Liver (tissue), 9 donors: ENCODE data around the gene EPB41L2. TPM values are rescaled to one million over a fixed set of nuclear protein-coding genes. Genes with fewer than 3 reads are reported as not detected.
A peak's percentile ranks its signal among the peaks of the same experiment; 100 is the strongest.

Experiments
- DNase-seq: peaks from one replicate; pipeline ENCODE4 v3.0.0-alpha.2; 2017; ENCODE audit warnings: low spot score
- H3K27ac ChIP-seq, 2 donors: one replicate each; pipeline ENCODE4 v1.7.0; 2013; ENCODE audit warnings: inconsistent platforms in 2 of 2, low read length in 2 of 2, control low read depth in 1 of 2, low read depth in 1 of 2, mild to moderate bottlenecking in 1 of 2
- H3K27me3 ChIP-seq, 4 donors: one replicate each; pipeline versions ENCODE4 v1.6.1 to v1.7.0; 2013; ENCODE audit warnings: low read length in 3 of 4, inconsistent platforms in 1 of 4, mild to moderate bottlenecking in 1 of 4, moderate library complexity in 1 of 4; ENCODE audit not compliant: control insufficient read depth in 4 of 4, insufficient read depth in 4 of 4
- H3K36me3 ChIP-seq, 4 donors: one replicate each; pipeline versions ENCODE4 v1.6.1 to v1.7.0; 2013; ENCODE audit warnings: low read length in 3 of 4, mild to moderate bottlenecking in 3 of 4, low read depth in 1 of 4, moderate library complexity in 1 of 4; ENCODE audit not compliant: control insufficient read depth in 4 of 4, insufficient read depth in 3 of 4
- H3K4me1 ChIP-seq, 4 donors: one replicate each; pipeline versions ENCODE4 v1.6.1 to v1.7.0; 2013; ENCODE audit warnings: low read length in 3 of 4, mild to moderate bottlenecking in 3 of 4, moderate library complexity in 1 of 4; ENCODE audit not compliant: control insufficient read depth in 4 of 4, insufficient read depth in 4 of 4
- H3K4me3 ChIP-seq, 3 donors: one replicate each; pipeline versions ENCODE4 v1.6.1 to v1.7.0; 2013; ENCODE audit warnings: low read length in 3 of 3, control low read depth in 1 of 3, low read depth in 1 of 3, mild to moderate bottlenecking in 1 of 3
- H3K9ac ChIP-seq, 2 donors: one replicate each; pipeline ENCODE4 v1.7.0; 2013; ENCODE audit warnings: low read length in 2 of 2, mild to moderate bottlenecking in 2 of 2, moderate library complexity in 2 of 2, control low read depth in 1 of 2, low read depth in 1 of 2
- H3K9me3 ChIP-seq, 4 donors: one replicate each; pipeline versions ENCODE4 v1.6.1 to v1.7.0; 2013; ENCODE audit warnings: low read length in 3 of 4; ENCODE audit not compliant: control insufficient read depth in 4 of 4
- EGR1 ChIP-seq, 2 donors: IDR thresholded peaks; 2 replicates each; pipeline ENCODE4 v1.6.1; 2016 to 2018; ENCODE audit warnings: antibody characterized with exemption in 2 of 2, low read depth in 2 of 2
- FOXA1 ChIP-seq: IDR thresholded peaks from 2 replicates; pipeline ENCODE4 v1.6.1; 2016; ENCODE audit warnings: antibody characterized with exemption
- FOXA2 ChIP-seq: IDR thresholded peaks from 2 replicates; pipeline ENCODE4 v1.6.1; 2016; ENCODE audit warnings: antibody characterized with exemption
- GABPA ChIP-seq, 2 donors: IDR thresholded peaks in 1 of 2; conservative IDR thresholded peaks in 1 of 2; 2 replicates each; pipeline ENCODE4 v1.6.1; 2016; ENCODE audit warnings: antibody characterized with exemption in 2 of 2, mild to moderate bottlenecking in 1 of 2, moderate library complexity in 1 of 2
- HNF4A ChIP-seq, 2 donors: conservative IDR thresholded peaks; 2 replicates each; pipeline ENCODE4 v1.6.1; 2016; ENCODE audit warnings: antibody characterized with exemption in 2 of 2, mild to moderate bottlenecking in 2 of 2
- HNF4G ChIP-seq: IDR thresholded peaks from 2 replicates; pipeline ENCODE4 v1.6.1; 2016; ENCODE audit warnings: antibody characterized with exemption
- JUND ChIP-seq, 2 donors: IDR thresholded peaks; 2 replicates each; pipeline ENCODE4 v1.6.1; 2016; ENCODE audit warnings: antibody characterized with exemption in 2 of 2
- NR2F2 ChIP-seq: IDR thresholded peaks from 2 replicates; pipeline ENCODE4 v1.6.1; 2016; ENCODE audit warnings: antibody characterized with exemption
- RAD21 ChIP-seq, 2 donors: IDR thresholded peaks; 2 replicates each; pipeline ENCODE4 v1.6.1; 2016; ENCODE audit warnings: antibody characterized with exemption in 2 of 2, mild to moderate bottlenecking in 2 of 2
- RXRA ChIP-seq, 2 donors: IDR thresholded peaks; 2 replicates each; pipeline ENCODE4 v1.6.1; 2017 to 2018; ENCODE audit warnings: antibody characterized with exemption in 2 of 2, mild to moderate bottlenecking in 1 of 2
- SP1 ChIP-seq: IDR thresholded peaks from 2 replicates; pipeline ENCODE4 v1.6.1; 2018; ENCODE audit warnings: antibody characterized with exemption, mild to moderate bottlenecking
- TAF1 ChIP-seq: conservative IDR thresholded peaks from 2 replicates; pipeline ENCODE4 v1.6.1; 2016; ENCODE audit warnings: antibody characterized with exemption, mild to moderate bottlenecking
- YY1 ChIP-seq: IDR thresholded peaks from 2 replicates; pipeline ENCODE4 v1.6.1; 2016; ENCODE audit warnings: antibody characterized with exemption, mild to moderate bottlenecking
- WGBS: extraction: QIAGEN DNeasy Blood & Tissue Kit; methylation state at CpG from one replicate; pipeline ENCODE4 v1.1.7; 2013; 5-methylcytosine and 5-hydroxymethylcytosine counted together
- polyA plus RNA-seq, 2 donors: library from polyadenylated mRNA; stranded (reverse) in 1 of 2; unstranded in 1 of 2; fragments of 200-250 nt in 1 of 2; fragments of >200 nt in 1 of 2; fragmentation: Nextera tagmentation in 1 of 2; extraction: Ambion mirVana in 1 of 2; gene quantifications; one replicate each; pipeline versions ENCODE4 v1.2.1 to v1.2.3, GENCODE V29; 2013 to 2015
- total RNA-seq, 2 donors: library from RNA; depleted of rRNA; stranded (reverse); fragments of >200 nt; gene quantifications; one replicate each; pipeline ENCODE4 v1.2.3, GENCODE V29; 2014
- TF ChIP-seq, protein P1 (sequence below): IDR thresholded peaks from 2 replicates; pipeline ENCODE4 v1.6.1; 2016; ENCODE audit warnings: antibody characterized with exemption
- TF ChIP-seq, protein P2 (sequence below): IDR thresholded peaks from 2 replicates; pipeline ENCODE4 v1.6.1; 2016; ENCODE audit warnings: antibody characterized with exemption
- TF ChIP-seq, protein P3 (sequence below): IDR thresholded peaks from 2 replicates; pipeline ENCODE4 v1.6.1; 2016; ENCODE audit warnings: antibody characterized with exemption, mild to moderate bottlenecking
- TF ChIP-seq, protein P4 (sequence below): fragments of 150-350 bp; IDR thresholded peaks from 2 replicates; pipeline ENCODE4 v1.5.1; 2017; ENCODE audit warnings: improper control_type of control experiment, low read depth, low read length; ENCODE audit not compliant: missing input control
- TF ChIP-seq, protein P5 (sequence below): IDR thresholded peaks from 2 replicates; pipeline ENCODE4 v1.6.1; 2016; ENCODE audit warnings: antibody characterized with exemption
- donor health status: healthy.
- donor health status: healthy.
- donor health status: healthy.
- donor health status: healthy.
- donor health status: healthy.

Gene EPB41L2
- total and polyA plus RNA-seq, 4 donors: 10.0 to 43.3 (median 18.7) TPM

DNA sequence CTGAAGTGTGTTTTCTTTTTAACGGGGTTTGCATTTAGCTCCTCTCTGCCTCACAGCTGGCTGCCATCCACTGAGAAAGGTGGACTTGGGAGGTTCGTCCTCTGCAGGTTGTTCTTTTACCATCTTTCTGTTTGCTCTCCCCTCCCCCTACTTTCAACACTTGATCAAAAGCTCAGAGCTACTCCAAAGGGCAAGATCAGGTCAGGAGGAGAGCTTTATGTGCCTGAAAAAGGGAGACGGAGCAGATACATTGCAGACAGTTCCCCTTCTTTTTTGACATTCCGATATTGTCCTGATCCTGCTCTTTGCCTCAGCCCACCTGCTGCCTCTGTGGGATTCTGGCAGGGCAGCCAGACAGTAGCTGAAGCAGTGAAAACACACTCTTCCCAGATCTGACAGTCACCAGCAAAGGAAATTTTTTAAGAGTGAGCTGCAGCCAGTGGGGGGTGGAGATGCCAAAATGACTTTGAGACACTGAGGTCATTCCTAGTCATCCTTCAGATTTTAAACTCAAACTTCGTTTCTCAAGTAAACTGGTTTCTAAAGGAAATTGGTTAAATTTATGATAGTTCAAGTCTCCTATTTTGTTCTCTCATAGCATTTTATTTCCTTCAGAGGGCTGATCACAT is 209.4 kb downstream of the EPB41L2 start:
- DNase-seq: no peak
- H3K9me3 ChIP-seq: no peaks in the 10 kb centered on the region
- peak overlapping the region in 1 of 2 donors; percentile 42 for H3K27ac ChIP-seq
- H3K36me3 ChIP-seq: no peaks in the 10 kb centered on the region
- TF ChIP-seq EGR1 (IDR thresholded peaks at IDR 0.05; ENCODE audit: low read depth in 2 of 2) (no peak), HNF4A (conservative IDR thresholded peaks at IDR 0.05) (peak; percentile 78 to 82), RXRA (IDR thresholded peaks at IDR 0.05) (peak; percentile 76 to 77), FOXA2 (no peak), JUND (IDR thresholded peaks at IDR 0.05) (peak in 1 of 2 donors; percentile 54), SP1 (peak; percentile 68), RAD21 (IDR thresholded peaks at IDR 0.05) (peak; percentile 16 to 29), GABPA (IDR thresholded peaks at IDR 0.05 in 1 of 2, conservative IDR thresholded peaks at IDR 0.05 in 1 of 2) (no peak), YY1 (peak; percentile 52), FOXA1 (no peak), TAF1 (no peak), NR2F2 (no peak), HNF4G (no peak)
- TF ChIP-seq, protein P1, sequence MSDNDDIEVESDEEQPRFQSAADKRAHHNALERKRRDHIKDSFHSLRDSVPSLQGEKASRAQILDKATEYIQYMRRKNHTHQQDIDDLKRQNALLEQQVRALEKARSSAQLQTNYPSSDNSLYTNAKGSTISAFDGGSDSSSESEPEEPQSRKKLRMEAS: peak; percentile 30
- TF ChIP-seq, protein P2, sequence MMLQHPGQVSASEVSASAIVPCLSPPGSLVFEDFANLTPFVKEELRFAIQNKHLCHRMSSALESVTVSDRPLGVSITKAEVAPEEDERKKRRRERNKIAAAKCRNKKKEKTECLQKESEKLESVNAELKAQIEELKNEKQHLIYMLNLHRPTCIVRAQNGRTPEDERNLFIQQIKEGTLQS: no peak
- TF ChIP-seq, protein P3, sequence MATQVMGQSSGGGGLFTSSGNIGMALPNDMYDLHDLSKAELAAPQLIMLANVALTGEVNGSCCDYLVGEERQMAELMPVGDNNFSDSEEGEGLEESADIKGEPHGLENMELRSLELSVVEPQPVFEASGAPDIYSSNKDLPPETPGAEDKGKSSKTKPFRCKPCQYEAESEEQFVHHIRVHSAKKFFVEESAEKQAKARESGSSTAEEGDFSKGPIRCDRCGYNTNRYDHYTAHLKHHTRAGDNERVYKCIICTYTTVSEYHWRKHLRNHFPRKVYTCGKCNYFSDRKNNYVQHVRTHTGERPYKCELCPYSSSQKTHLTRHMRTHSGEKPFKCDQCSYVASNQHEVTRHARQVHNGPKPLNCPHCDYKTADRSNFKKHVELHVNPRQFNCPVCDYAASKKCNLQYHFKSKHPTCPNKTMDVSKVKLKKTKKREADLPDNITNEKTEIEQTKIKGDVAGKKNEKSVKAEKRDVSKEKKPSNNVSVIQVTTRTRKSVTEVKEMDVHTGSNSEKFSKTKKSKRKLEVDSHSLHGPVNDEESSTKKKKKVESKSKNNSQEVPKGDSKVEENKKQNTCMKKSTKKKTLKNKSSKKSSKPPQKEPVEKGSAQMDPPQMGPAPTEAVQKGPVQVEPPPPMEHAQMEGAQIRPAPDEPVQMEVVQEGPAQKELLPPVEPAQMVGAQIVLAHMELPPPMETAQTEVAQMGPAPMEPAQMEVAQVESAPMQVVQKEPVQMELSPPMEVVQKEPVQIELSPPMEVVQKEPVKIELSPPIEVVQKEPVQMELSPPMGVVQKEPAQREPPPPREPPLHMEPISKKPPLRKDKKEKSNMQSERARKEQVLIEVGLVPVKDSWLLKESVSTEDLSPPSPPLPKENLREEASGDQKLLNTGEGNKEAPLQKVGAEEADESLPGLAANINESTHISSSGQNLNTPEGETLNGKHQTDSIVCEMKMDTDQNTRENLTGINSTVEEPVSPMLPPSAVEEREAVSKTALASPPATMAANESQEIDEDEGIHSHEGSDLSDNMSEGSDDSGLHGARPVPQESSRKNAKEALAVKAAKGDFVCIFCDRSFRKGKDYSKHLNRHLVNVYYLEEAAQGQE: no peak
- TF ChIP-seq, protein P4, sequence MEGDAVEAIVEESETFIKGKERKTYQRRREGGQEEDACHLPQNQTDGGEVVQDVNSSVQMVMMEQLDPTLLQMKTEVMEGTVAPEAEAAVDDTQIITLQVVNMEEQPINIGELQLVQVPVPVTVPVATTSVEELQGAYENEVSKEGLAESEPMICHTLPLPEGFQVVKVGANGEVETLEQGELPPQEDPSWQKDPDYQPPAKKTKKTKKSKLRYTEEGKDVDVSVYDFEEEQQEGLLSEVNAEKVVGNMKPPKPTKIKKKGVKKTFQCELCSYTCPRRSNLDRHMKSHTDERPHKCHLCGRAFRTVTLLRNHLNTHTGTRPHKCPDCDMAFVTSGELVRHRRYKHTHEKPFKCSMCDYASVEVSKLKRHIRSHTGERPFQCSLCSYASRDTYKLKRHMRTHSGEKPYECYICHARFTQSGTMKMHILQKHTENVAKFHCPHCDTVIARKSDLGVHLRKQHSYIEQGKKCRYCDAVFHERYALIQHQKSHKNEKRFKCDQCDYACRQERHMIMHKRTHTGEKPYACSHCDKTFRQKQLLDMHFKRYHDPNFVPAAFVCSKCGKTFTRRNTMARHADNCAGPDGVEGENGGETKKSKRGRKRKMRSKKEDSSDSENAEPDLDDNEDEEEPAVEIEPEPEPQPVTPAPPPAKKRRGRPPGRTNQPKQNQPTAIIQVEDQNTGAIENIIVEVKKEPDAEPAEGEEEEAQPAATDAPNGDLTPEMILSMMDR: no peak
- TF ChIP-seq, protein P5, sequence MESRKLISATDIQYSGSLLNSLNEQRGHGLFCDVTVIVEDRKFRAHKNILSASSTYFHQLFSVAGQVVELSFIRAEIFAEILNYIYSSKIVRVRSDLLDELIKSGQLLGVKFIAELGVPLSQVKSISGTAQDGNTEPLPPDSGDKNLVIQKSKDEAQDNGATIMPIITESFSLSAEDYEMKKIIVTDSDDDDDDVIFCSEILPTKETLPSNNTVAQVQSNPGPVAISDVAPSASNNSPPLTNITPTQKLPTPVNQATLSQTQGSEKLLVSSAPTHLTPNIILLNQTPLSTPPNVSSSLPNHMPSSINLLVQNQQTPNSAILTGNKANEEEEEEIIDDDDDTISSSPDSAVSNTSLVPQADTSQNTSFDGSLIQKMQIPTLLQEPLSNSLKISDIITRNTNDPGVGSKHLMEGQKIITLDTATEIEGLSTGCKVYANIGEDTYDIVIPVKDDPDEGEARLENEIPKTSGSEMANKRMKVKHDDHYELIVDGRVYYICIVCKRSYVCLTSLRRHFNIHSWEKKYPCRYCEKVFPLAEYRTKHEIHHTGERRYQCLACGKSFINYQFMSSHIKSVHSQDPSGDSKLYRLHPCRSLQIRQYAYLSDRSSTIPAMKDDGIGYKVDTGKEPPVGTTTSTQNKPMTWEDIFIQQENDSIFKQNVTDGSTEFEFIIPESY: peak; percentile 34
- H3K4me1 ChIP-seq: peaks cover 10 to 36% (median 33%) of the 10 kb centered on the region in 4 donors
- H3K27me3 ChIP-seq: no peaks in the 10 kb centered on the region
- WGBS: 31% methylated on average over 5 of the region's 5 CpGs
- H3K9ac ChIP-seq: no peak overlapping the region
- no peak overlapping the region for H3K4me3 ChIP-seq
